Measurements from ENCODE around the gene ARHGEF26.

DNA sequence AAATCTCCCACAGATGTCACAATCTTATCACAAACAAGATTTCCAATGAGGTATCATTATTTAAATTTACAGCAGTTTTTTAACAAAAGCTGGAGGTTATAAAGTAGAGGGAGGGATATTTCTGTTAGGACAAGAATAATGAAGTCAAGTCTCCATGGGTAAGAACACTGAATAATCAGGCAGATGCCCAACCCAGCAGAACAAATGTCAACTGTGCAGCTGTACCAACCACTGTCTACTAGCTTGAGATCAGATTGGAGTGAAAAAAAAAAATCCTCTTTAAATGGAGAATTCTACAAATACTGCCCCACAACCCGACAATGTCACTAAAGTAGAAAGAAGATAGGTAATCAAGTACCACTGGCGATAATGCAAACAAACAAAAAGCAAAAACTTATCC lies 172.8 kb downstream of the ARHGEF26 start:
- TF ChIP-seq EZH2phosphoT487 (IDR thresholded peaks at IDR 0.05; ENCODE audit: insufficient read depth, low read depth), result no peak
- TF ChIP-seq EZH2 (IDR thresholded peaks at IDR 0.05; ENCODE audit: insufficient read depth, poor library complexity, severe bottlenecking), result no peak

Data from GM23248 (cell line).